IMR-90 (cell line): Measurements from ENCODE around the gene ARGLU1. TPM values are rescaled to one million over a fixed set of nuclear protein-coding genes. Genes with fewer than 3 reads are reported as not detected.

Experiments used
- ATAC-seq: fragments of 200-7000 bp; cut with Tn5 transposase; 2 replicates; pipeline ENCODE4 v1.9.1; 2020; ENCODE audit warnings: low read depth, mild to moderate bottlenecking, moderate library complexity
- BruUV-seq: library from RNA; stranded (reverse); fragments of 400-500 nt; replicated peaks from 2 replicates; lab custom pipeline; 2021; lab: Mats Ljungman, UMichigan
- CTCF ChIA-PET: fragments of 300-600 bp; formaldehyde crosslinking; extraction: SDS; loops from one replicate; lab custom pipeline; 2021; ENCODE audit warnings: antibody characterized with exemption; lab: Yijun Ruan, JAX
- POLR2A ChIA-PET: fragments of 300-600 bp; sonication (Branson Sonifier 250); formaldehyde crosslinking; loops from one replicate; lab custom pipeline; 2022; ENCODE audit warnings: antibody characterized with exemption; ENCODE audit not compliant: unreplicated experiment; lab: Charles Lee
- DNase-seq: peaks from one replicate; pipeline ENCODE4 v3.0.0; 2013
- H2AFZ ChIP-seq: replicated peaks from 2 replicates; pipeline ENCODE3; 2013; ENCODE audit warnings: low read length, mild to moderate bottlenecking; ENCODE audit not compliant: poor library complexity
- H2AK5ac ChIP-seq: 2 replicates; pipeline ENCODE4 v1.6.1; 2013; ENCODE audit warnings: low read depth, low read length, inconsistent platforms
- H2AK9ac ChIP-seq: replicated peaks from 2 replicates; pipeline ENCODE3; 2013; ENCODE audit warnings: mild to moderate bottlenecking, low read depth, low read length, moderate library complexity; ENCODE audit not compliant: poor library complexity
- H2BK120ac ChIP-seq: 2 replicates; pipeline ENCODE4 v1.6.1; 2013; ENCODE audit warnings: low read depth, low read length, inconsistent platforms
- H2BK15ac ChIP-seq: 3 replicates; pipeline ENCODE4 v1.6.1; 2013; ENCODE audit warnings: low read depth, low read length, inconsistent platforms
- H2BK20ac ChIP-seq: 2 replicates; pipeline ENCODE4 v1.6.1; 2013; ENCODE audit warnings: low read depth, mild to moderate bottlenecking, inconsistent platforms, low read length, moderate library complexity
- H2BK5ac ChIP-seq: 2 replicates; pipeline ENCODE4 v1.6.1; 2013; ENCODE audit warnings: mild to moderate bottlenecking, low read depth, low read length, inconsistent platforms; ENCODE audit not compliant: poor library complexity, severe bottlenecking
- H3K14ac ChIP-seq: replicated peaks from 2 replicates; pipeline ENCODE4 v1.6.1; 2013; ENCODE audit warnings: low read depth, low read length, inconsistent platforms
- H3K18ac ChIP-seq: 2 replicates; pipeline ENCODE4 v1.6.1; 2013; ENCODE audit warnings: low read depth, low read length, control low read depth
- H3K23ac ChIP-seq: 2 replicates; pipeline ENCODE4 v1.6.1; 2013; ENCODE audit warnings: low read depth, low read length, inconsistent platforms
- H3K27ac ChIP-seq: 2 replicates; pipeline ENCODE4 v1.5.1; 2013; ENCODE audit warnings: mild to moderate bottlenecking, control low read depth, low read length; ENCODE audit not compliant: insufficient read depth
- H3K27me3 ChIP-seq: 2 replicates; pipeline ENCODE4 v1.6.1; 2013; ENCODE audit warnings: low read length; ENCODE audit not compliant: control insufficient read depth, insufficient read depth
- H3K36me3 ChIP-seq: 2 replicates; pipeline ENCODE4 v1.6.1; 2013; ENCODE audit warnings: low read length, mixed read lengths; ENCODE audit not compliant: control insufficient read depth, insufficient read depth
- H3K4ac ChIP-seq: 2 replicates; pipeline ENCODE4 v1.6.1; 2013; ENCODE audit warnings: low read depth, low read length, inconsistent platforms
- H3K4me1 ChIP-seq: 2 replicates; pipeline ENCODE4 v1.6.1; 2013; ENCODE audit warnings: low read length, mixed read lengths; ENCODE audit not compliant: control insufficient read depth, insufficient read depth
- H3K4me2 ChIP-seq: 2 replicates; pipeline ENCODE4 v1.6.1; 2013; ENCODE audit warnings: low read depth, mild to moderate bottlenecking, control low read depth, low read length, moderate library complexity
- H3K4me3 ChIP-seq: 2 replicates; pipeline ENCODE4 v1.5.1; 2013; ENCODE audit warnings: low read depth, mild to moderate bottlenecking, control low read depth, low read length, moderate library complexity; ENCODE audit not compliant: insufficient read depth
- H3K56ac ChIP-seq: 2 replicates; pipeline ENCODE4 v1.6.1; 2013; ENCODE audit warnings: low read length, inconsistent platforms; ENCODE audit not compliant: insufficient read depth; ENCODE audit errors: extremely low read depth
- H3K79me1 ChIP-seq, 2 experiments: 2 replicates each; pipeline ENCODE4 v1.6.1; 2013; ENCODE audit warnings: low read length in 2 of 2, inconsistent platforms in 1 of 2, low read depth in 1 of 2
- H3K9ac ChIP-seq: 2 replicates; pipeline ENCODE4 v1.6.1; 2013; ENCODE audit warnings: low read depth, low read length, control low read depth
- H3K9me1 ChIP-seq: 2 replicates; pipeline ENCODE4 v1.6.1; 2013; ENCODE audit warnings: low read length, inconsistent platforms; ENCODE audit not compliant: insufficient read depth
- H3K9me3 ChIP-seq: 2 replicates; pipeline ENCODE4 v1.6.1; 2013; ENCODE audit warnings: low read length; ENCODE audit not compliant: control insufficient read depth, insufficient read depth
- H4K20me1 ChIP-seq: 2 replicates; pipeline ENCODE4 v1.6.1; 2013; ENCODE audit warnings: low read length, inconsistent platforms; ENCODE audit not compliant: insufficient read depth
- H4K5ac ChIP-seq: 2 replicates; pipeline ENCODE4 v1.6.1; 2013; ENCODE audit warnings: mild to moderate bottlenecking, low read depth, low read length, control low read depth
- H4K8ac ChIP-seq, 2 experiments: 2 replicates each; pipeline ENCODE4 v1.6.1; 2013; ENCODE audit warnings: low read depth in 2 of 2, low read length in 2 of 2, control low read depth in 1 of 2, inconsistent platforms in 1 of 2
- H4K91ac ChIP-seq: 2 replicates; pipeline ENCODE4 v1.6.1; 2013; ENCODE audit warnings: low read depth, low read length, inconsistent platforms; ENCODE audit not compliant: insufficient read depth
- CEBPB ChIP-seq: IDR thresholded peaks from 2 replicates; pipeline ENCODE4 v1.6.1; 2012; ENCODE audit warnings: low read depth, low read length, improper control_type of control experiment
- CHD1 ChIP-seq: IDR thresholded peaks from 2 replicates; pipeline ENCODE4 v1.6.1; 2012; ENCODE audit warnings: low read depth, low read length, improper control_type of control experiment
- ELK1 ChIP-seq: fragments of 150-350 bp; IDR thresholded peaks from 2 replicates; pipeline ENCODE4 v1.6.1; 2016; ENCODE audit warnings: low read depth, mild to moderate bottlenecking, low read length, moderate library complexity, borderline replicate concordance
- FOS ChIP-seq: fragments of 150-350 bp; IDR thresholded peaks from 2 replicates; pipeline ENCODE4 v1.6.1; 2016; ENCODE audit warnings: low read depth, low read length
- MAFK ChIP-seq: IDR thresholded peaks from 2 replicates; pipeline ENCODE4 v1.6.1; 2012; ENCODE audit warnings: low read depth, low read length, improper control_type of control experiment
- MXI1 ChIP-seq: IDR thresholded peaks from 2 replicates; pipeline ENCODE4 v1.6.1; 2012; ENCODE audit warnings: low read depth, mild to moderate bottlenecking, low read length, moderate library complexity, borderline replicate concordance
- NFE2L2 ChIP-seq: fragments of 150-350 bp; IDR thresholded peaks from 2 replicates; pipeline ENCODE4 v1.6.1; 2016; ENCODE audit warnings: low read depth, mild to moderate bottlenecking, low read length
- RAD21 ChIP-seq: IDR thresholded peaks from 2 replicates; pipeline ENCODE4 v1.6.1; 2012; ENCODE audit warnings: low read length, improper control_type of control experiment
- RFX5 ChIP-seq: IDR thresholded peaks from 2 replicates; pipeline ENCODE4 v1.8.0; 2012; ENCODE audit warnings: low read depth, mild to moderate bottlenecking, low read length, moderate library complexity
- USF2 ChIP-seq: fragments of 150-350 bp; IDR thresholded peaks from 2 replicates; pipeline ENCODE4 v1.6.1; 2017; ENCODE audit warnings: mild to moderate bottlenecking, antibody characterized with exemption, low read length, low read depth
- WGBS, 2 experiments: methylation state at CpG; one replicate each; pipeline versions ENCODE4 v1.1.5 to v1.1.7; 2013; ENCODE audit warnings: missing lambda C conversion rate in 2 of 2; ENCODE audit not compliant: insufficient read length in 1 of 2; ENCODE audit errors: extremely low coverage in 2 of 2; 5-methylcytosine and 5-hydroxymethylcytosine counted together
- dilution Hi-C: fragments of 300-500 bp; cut with HindIII; formaldehyde crosslinking; loops from one replicate; pipeline ENCODE4 v1.14.3; 2018; ENCODE audit warnings: low sequenced_read_pairs; ENCODE audit not compliant: unreplicated experiment
- in situ Hi-C: fragments of 300-500 bp; cut with MboI; formaldehyde crosslinking; loops from 3 replicates; pipeline ENCODE4 v1.14.3; 2019; ENCODE audit warnings: low sequenced_read_pairs, inconsistent platforms, mixed read lengths
- intact Hi-C: fragments of 100-400 bp; cut with micrococcal nuclease; formaldehyde crosslinking; loops from 2 replicates; pipeline ENCODE4 v1.10.0; 2022
- polyA plus RNA-seq, 3 experiments: library from polyadenylated mRNA; depleted of rRNA; stranded (reverse); fragments of >200 nt; gene quantifications; 2 replicates each; pipeline ENCODE4 v1.2.3, GENCODE V29; 2012; ENCODE audit warnings: low replicate concordance in 1 of 3
- total RNA-seq: library from RNA; depleted of rRNA; stranded (reverse); fragments of >200 nt; gene quantifications from 2 replicates; pipeline ENCODE4 v1.2.3, GENCODE V29; 2012
- TF ChIP-seq, protein P1 (sequence below): conservative IDR thresholded peaks from 2 replicates; pipeline ENCODE4 v1.5.1; 2012; ENCODE audit warnings: mild to moderate bottlenecking, low read depth, low read length, improper control_type of control experiment

Gene ARGLU1
- total and polyA plus RNA-seq, 2 of the 4 experiments (the other 2 are of a cell fraction), result 11.1 to 51.4 TPM

GRCh38 chr13:106498158-106498557, 69.8 kb downstream of the ARGLU1 start:
- Histone ChIP-seq H3K14ac (no peak overlapping the region), H3K4me3 (no peak overlapping the region), H4K5ac (no peak overlapping the region), H3K4me2 (no peak overlapping the region; the same call in 1 of the 2 replicates), H3K18ac (no peak overlapping the region), H2AK9ac (no peak overlapping the region), H3K36me3 (peaks cover under 1% of the 10 kb centered on the region; the same call in 1 of the 2 replicates), H3K9me3 (no peaks in the 10 kb centered on the region), H3K27me3 (no peaks in the 10 kb centered on the region), H3K56ac (no peak overlapping the region), H4K91ac (no peak overlapping the region), H3K9me1 (no peaks in the 10 kb centered on the region), H3K79me1 (peaks cover 3 to 15% of the 10 kb centered on the region in 2 experiments), H3K27ac (no peak overlapping the region), H2AFZ (no peak overlapping the region), H2BK20ac (no peak overlapping the region), H3K4ac (no peak overlapping the region), H4K8ac (no peak overlapping the region), H3K4me1 (no peaks in the 10 kb centered on the region), H2AK5ac (no peak overlapping the region), H2BK120ac (no peak overlapping the region), H3K23ac (no peak overlapping the region), H4K20me1 (no peaks in the 10 kb centered on the region), H3K9ac (no peak overlapping the region), H2BK15ac (no peak overlapping the region), H2BK5ac (no peak overlapping the region)
- no TSS peak for BruUV-seq
- POLR2A ChIA-PET, result no interaction called here
- no peak for DNase-seq
- intact Hi-C loops (no loop called here), dilution Hi-C loops (no loop called here), in situ Hi-C loops (no loop called here)
- CTCF ChIA-PET, result no interaction called here
- WGBS, 2 experiments, result no CpG with 5 or more reads among the region's 3 CpGs
- TF ChIP-seq MAFK (no peak), RFX5 (no peak), RAD21 (no peak), ELK1 (no peak), CHD1 (no peak), FOS (no peak), USF2 (no peak), NFE2L2 (no peak), CEBPB (no peak), MXI1 (no peak)
- TF ChIP-seq, protein P1, sequence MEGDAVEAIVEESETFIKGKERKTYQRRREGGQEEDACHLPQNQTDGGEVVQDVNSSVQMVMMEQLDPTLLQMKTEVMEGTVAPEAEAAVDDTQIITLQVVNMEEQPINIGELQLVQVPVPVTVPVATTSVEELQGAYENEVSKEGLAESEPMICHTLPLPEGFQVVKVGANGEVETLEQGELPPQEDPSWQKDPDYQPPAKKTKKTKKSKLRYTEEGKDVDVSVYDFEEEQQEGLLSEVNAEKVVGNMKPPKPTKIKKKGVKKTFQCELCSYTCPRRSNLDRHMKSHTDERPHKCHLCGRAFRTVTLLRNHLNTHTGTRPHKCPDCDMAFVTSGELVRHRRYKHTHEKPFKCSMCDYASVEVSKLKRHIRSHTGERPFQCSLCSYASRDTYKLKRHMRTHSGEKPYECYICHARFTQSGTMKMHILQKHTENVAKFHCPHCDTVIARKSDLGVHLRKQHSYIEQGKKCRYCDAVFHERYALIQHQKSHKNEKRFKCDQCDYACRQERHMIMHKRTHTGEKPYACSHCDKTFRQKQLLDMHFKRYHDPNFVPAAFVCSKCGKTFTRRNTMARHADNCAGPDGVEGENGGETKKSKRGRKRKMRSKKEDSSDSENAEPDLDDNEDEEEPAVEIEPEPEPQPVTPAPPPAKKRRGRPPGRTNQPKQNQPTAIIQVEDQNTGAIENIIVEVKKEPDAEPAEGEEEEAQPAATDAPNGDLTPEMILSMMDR, result no peak
- ATAC-seq, result no peak
